ENCODE data around the gene ZNF175.

ZNF175 gene

GRCh38 chr19:51570962-51571575 lies at the start of gene ZNF175:
Gene ZNF175, plus strand, starts transcription at chr19:51571283. Its CDS starts 2,047 bp downstream, at chr19:51573330.
- DNase-seq: no peak

- DNase-seq: no peak
Observed at GRCh38 chr19:51521357-51521756, 49.7 kb upstream of the ZNF175 start.

GRCh38 chr19:51521781-51522180 lies 49.3 kb upstream of the ZNF175 start:
- no peak for DNase-seq

- DNase-seq: no peak
Observed at GRCh38 chr19:51524666-51525264, 46.3 kb upstream of the ZNF175 start.

- no peak for DNase-seq
Observed at GRCh38 chr19:51525651-51526050, 45.4 kb upstream of the ZNF175 start.

- no peak for DNase-seq
Observed at GRCh38 chr19:51529301-51529700, 41.8 kb upstream of the ZNF175 start.

GRCh38 chr19:51530616-51531015 lies 40.5 kb upstream of the ZNF175 start:
- DNase-seq: no peak

GRCh38 chr19:51531349-51532315 lies 39.5 kb upstream of the ZNF175 start, which contains the start of gene SIGLEC6:
Gene SIGLEC6, minus strand, starts transcription at chr19:51531670. Its CDS starts 22 bp downstream, at chr19:51531648.
- no peak for DNase-seq

- DNase-seq: no peak
Observed at GRCh38 chr19:51535535-51535934, 35.5 kb upstream of the ZNF175 start.

- DNase-seq: no peak
Observed at GRCh38 chr19:51539821-51540366, 31.2 kb upstream of the ZNF175 start.

GRCh38 chr19:51541458-51542357 lies 29.4 kb upstream of the ZNF175 start:
- no peak for DNase-seq

GRCh38 chr19:51542699-51543098 lies 28.4 kb upstream of the ZNF175 start:
- no peak for DNase-seq

- no peak for DNase-seq
Observed at GRCh38 chr19:51544038-51544437, 27.0 kb upstream of the ZNF175 start.

- DNase-seq: no peak
Observed at GRCh38 chr19:51546107-51546649, 24.9 kb upstream of the ZNF175 start.

- DNase-seq: no peak
Observed at GRCh38 chr19:51546650-51547396, 24.3 kb upstream of the ZNF175 start.

GRCh38 chr19:51547397-51548212 lies 23.5 kb upstream of the ZNF175 start:
- no peak for DNase-seq

GRCh38 chr19:51548213-51548651 lies 22.9 kb upstream of the ZNF175 start:
- DNase-seq: no peak

GRCh38 chr19:51548891-51549305 lies 22.2 kb upstream of the ZNF175 start:
- DNase-seq: no peak

- no peak for DNase-seq
Observed at GRCh38 chr19:51549533-51550324, 21.4 kb upstream of the ZNF175 start.
